Measurements from ENCODE around the gene FGA.

FGA gene

DNA sequence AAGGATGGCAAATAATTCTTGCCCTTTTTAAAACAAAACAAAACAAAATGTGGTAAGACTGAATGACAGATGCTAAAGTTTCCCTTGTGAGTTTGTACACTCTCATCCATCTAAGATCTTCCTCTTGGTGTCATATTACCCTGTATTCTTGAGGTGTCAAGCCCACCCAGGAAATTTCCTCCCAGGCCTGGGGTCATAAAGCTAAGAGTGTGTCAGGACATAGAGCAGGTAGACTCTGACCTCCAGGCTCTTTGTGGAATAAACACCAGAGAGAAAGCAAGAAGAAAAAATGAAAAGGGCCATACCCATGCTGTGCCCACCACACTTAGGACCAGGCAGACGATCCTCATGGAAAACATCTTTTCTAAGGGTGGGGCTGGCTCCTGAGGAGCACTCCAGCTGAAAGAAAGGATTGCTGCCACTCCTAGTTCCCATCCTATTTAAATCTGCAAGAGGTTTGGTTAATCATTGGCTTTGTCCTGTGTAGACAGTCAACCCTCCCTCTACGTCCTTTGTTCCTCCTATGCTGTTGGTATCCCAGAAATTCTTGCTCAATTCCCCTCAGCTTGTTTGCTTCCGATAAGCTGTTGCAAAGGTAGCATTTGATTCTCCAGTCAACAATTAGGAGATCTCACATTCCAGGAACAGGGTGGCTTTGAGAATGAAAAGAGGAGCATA, at the start of gene FGA:
Gene FGA (minus strand): TSS at position 414 of the 678 bp plus-strand sequence. CDS start 55 bp downstream, at position 359.
- no peak for DNase-seq (ENCODE audit: low read depth in 2 of 2)

DNA sequence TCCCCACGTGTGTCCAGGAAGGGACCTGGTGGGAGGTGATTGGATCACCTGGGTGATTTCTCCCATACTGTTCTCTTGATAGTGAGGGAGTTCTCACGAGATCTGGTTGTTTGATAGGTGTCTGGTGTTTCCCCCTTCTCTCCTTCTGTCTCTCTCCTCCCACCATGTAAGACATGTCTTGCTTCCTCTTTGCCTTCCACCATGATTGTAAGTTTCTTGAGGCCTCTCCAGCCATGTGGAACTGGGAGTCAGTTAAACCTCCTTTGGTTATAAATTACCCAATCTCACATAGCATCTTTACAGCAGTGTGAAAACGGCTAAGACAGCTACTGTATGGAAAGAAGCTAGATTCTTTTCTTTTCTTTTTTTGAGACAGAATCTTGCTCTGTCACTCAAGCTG, 43.5 kb upstream of the FGA start:
- no peak for DNase-seq (ENCODE audit: low read depth in 2 of 2)

DNA sequence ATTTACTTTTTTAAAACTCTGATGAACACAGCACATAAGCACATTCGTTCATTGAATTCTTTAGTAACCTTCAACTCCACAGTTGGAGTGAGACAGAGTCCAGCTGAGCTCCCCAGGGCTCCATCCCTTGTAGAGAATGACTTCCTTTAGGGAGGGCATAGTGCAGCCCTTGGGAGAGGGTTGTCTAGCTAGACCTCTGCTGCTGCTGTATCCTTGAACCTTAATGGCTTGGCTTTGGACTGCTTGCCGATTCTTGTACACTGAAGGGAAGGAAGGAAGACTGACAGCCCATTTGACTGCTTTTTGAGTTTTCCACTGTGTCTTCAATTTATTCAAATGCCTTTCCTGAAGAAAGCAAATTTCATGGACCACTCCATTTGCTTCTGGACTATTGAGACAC, 41.3 kb upstream of the FGA start:
- DNase-seq (ENCODE audit: low read depth in 2 of 2), result no peak

DNA sequence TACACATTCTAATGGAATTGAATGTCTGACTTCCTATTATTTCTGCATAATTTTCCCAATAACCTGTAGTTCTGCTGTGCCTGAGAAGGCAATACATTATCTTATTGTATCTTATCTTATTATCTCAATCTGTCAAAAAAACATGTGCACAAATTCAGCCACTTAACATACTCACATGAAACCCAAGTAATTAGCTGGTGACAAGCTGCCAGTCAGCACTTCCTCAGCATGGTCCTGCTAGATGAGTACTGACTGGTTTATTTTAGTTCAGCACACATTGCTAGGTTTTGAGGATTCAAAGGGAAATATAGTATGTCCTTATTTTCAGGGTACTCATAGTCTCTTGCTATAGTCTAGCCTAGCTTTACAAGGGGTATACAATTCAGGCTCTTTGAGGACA, 39.8 kb upstream of the FGA start:
- DNase-seq (ENCODE audit: low read depth in 2 of 2), result no peak

DNA sequence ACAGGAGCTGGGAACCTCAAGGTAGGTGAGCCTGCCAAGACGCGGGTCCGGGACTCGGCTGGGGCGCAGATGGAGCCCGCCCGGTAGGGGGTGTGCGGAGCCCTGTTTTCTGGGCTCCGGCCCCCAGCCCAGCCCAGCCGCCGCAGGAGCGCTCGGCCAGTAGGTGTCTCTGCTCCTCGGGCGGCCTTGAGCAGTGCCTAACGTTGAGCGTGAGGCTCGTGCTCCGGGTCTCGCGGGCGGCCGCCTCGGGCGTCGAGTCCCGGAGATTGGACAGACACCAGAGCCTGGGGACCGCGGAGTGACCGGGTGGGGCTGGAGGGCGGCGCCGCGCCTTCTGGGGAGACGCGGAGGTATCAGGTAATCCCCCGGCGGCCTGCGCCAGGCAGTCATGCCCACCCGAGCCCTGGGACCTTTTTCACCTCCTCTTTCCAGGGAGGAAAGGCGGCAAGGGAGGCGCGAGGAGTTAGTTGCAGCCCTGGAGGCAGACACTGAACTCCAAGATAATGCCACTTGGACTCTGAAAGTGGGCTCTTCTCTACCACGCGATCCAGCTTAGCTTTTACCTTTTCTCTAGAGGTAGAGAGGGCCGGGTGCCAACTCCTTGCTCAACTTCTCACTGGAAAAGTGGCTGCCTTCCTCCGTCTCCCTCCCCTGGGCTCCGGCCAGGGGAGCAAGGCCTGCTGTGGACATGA, 36.4 kb upstream of the FGA start:
- peak; percentile 8 to 17 for DNase-seq (ENCODE audit: low read depth in 2 of 2)

DNA sequence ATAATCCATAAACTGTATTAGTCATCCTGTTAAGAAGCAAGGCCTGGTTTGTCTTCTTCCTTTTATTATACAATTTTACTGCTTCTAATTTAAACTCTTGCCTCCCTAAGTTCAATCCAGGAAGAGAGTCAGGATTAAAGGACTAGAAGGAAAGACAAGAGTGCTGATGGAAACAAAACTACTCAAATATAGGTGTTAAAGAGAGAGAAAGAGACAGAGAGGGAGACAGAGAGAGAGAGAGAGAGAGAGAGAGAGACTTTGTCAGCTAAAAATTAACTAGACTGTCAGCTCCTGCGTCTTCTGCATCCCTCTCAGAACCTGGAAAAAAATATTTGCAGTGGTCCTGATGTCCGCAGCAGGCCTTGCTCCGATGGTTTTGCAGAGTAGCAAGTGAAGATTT, 35.4 kb upstream of the FGA start:
- DNase-seq (ENCODE audit: low read depth in 2 of 2), result no peak

DNA sequence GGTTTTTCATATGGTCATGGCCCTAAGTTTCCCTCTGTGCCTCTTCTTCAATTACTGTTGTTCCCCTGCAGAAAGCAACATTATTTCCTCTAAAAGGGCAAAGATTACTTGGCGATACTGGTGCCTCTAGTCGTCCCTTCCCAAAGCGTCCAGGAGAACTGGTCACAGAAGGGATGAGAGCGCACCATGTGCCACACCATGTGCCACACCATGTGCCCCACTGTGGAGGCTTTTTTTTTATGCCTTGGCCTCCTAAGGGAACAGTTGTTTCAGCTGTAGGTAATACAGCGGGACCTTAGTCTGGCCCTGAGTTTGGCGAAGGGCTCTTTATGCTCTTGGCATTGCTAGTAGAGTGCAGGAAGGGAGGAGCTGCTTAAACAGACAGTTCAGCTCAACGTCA, 33.5 kb upstream of the FGA start:
- no peak for DNase-seq (ENCODE audit: low read depth in 2 of 2)

DNA sequence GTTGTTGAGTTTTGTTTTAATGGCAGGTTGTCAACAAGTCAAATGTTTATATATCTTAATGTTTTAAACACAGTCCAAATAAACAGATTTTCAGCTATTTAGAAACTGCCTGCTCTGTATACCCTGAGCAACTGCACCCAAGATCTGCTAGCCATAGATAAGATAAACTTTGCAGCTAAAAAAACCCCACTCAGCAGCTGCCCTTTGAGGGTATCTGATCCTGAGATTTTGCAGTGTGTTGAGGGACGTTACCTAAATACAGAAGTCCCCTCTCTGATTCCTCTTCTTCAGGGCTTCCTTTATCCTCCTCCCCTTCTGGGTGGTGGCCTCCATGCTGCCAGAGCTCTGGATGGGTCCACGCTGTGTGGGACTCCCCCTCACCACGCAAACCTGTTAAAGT, 32.9 kb upstream of the FGA start:
- DNase-seq (ENCODE audit: low read depth in 2 of 2), result no peak

DNA sequence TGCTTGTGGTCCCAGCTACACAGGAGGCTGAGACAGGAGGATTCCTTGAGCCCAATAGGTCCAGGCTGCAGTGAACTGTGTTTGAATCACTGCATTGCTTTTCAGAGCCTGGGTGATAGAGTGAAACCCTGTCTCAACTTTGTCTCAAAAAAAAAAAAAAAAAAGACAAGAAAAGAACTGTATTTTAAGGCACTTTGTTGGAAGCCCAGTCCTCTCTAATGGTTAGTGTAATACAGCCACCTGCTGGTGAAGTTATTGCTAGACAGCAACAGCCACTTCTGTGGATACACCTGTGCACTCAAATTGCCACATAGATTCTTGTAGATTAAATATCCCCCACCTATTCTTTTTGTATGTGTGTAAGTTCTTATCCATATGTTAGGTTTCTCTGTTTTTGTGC, 32.1 kb upstream of the FGA start:
- peak in 1 of 2 experiments; percentile 7 for DNase-seq (ENCODE audit: low read depth in 2 of 2)

DNA sequence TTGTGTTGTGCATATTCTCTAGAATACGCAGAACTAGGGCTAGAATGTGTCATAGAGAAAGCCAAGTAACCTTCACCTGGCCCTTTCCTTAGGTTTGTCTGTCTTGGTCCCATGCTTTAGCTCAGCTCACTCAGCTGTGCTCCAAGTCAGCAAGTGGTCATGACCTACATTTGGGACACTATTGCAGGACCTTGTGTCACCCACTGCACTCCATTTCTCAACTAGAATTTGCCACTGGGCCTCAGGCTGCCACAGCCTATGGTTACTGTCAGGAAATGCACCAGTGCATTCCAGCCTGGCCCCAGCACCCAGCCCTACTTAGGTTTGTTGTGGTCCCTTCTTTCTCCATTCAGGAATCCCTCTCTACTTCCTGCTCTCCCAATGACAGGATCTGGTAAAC, 29.6 kb upstream of the FGA start:
- no peak for DNase-seq (ENCODE audit: low read depth in 2 of 2)

DNA sequence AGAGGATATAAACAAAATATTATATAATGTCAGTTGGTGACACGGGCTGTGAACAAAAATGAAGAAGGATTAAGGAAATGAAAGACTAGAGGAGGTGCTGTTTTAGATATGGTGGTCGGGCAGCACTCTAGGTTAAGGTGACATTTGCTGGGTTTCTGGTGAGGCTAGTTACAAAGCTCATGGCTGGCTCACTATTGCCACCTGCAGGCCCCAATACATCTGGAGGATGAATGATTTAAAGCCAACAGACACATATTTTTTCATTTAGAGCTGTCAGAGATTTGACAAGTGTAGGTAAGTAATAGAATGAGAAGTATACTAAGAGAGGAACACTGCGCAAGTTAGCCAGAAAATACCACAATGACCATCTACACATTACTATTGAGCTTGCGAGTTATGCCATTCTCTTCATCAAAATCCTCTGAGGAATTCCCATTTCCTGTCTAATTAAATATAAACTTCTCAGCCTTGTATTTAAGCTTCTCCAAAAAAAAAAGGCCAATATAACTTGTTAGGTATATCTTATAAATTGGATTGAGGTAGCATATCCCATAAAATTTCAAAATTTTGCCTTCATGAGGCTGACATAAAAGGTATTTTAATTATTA, 28.3 kb upstream of the FGA start:
- no peak for DNase-seq (ENCODE audit: low read depth in 2 of 2)

DNA sequence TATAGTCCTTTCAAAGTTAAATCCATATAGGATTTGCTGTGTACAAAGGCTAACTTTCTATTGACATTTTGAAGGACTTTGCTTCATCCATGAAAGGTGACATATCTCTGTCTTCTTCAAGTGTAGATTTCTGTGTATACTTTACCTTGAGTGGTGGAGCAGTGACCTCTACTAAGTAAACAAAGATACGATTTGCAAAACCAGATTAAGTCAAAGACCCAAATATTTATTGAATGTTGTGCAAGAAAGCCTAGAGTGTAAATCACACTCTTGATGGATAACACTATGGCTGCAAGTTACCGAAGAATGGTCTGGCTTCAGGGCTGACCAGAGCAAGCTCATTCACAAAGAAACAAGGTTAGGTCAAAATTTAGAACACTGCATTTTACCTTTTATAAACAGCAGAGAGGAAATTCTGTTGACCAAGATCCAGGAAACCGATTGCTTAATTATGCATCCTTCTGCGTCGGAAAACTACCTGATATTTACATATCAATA, 27.3 kb upstream of the FGA start:
- no peak for DNase-seq (ENCODE audit: low read depth in 2 of 2)

DNA sequence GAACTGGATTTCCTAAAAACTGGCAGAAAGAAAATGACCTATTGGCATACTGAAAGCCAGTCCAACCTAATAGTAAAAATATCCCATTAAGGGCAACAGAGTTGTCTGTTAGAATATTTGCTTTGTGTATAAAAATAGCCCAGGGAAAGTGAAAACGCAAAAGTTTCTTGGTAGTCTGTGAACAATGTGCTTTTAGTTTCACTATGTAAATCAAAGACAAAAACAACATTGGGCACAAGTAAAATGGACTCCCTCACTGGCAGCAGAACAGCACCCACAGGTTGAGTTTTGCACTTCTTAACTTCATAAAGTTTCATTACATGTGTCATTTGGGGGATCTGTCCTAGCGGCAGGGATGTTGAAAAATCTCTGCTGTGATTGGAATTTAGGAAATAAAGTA, 26.2 kb upstream of the FGA start:
- DNase-seq (ENCODE audit: low read depth in 2 of 2), result no peak

DNA sequence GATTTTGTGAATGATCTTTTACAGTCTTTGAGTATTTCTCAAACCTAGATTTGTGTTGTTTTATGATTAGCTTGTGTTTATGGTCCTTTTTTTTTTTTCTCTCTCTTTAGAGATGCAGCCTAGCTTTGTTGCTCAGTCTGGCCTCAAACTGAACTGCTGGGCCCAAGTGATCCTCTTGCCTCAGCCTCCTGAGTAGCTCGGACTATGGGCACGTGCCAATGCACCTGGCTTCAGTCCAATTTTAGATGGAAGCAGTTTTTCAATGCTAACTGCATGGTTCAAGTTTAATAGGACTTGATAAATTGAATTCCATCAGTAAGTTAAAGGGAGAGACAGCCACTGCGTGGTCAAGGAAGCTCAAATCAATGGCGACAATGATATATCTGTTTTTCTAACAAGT, 25.7 kb upstream of the FGA start:
- no peak for DNase-seq (ENCODE audit: low read depth in 2 of 2)

DNA sequence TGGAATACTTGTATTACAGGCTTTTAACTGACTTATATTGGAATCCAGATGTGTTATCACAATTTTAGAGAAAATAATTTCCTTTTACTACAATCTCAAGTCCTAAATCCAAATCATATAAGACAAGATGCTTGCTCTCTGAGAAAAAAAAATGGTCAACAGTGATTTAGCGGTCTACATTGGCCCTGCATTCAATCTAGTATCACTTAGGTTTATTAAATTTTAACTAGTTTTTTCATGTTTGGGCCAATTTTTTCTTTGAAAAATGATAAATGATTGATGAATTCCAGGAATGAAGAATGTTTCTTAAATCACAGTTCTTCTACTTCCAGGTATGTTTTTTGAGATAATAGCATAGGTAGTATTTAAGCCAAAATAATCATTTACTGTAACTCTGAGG, 24.7 kb upstream of the FGA start:
- no peak for DNase-seq (ENCODE audit: low read depth in 2 of 2)

DNA sequence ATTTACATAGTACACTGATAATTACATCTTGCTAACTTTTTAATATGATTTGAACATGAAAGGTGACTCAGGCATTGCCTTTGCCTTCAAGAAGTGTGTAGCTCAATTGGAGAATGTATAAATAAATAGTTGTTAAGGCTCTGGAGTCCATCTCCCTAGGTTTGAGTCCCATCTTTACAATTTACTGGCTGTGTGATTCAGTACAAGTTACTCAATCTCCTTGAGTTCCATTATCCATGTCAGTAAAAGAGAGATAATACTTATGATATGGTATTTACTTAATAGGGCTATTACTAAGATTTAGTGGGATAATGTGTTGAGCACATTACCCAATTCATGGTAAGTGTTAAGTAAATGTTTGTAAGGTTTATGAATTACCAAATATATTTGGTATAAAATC, 23.8 kb upstream of the FGA start:
- no peak for DNase-seq (ENCODE audit: low read depth in 2 of 2)

DNA sequence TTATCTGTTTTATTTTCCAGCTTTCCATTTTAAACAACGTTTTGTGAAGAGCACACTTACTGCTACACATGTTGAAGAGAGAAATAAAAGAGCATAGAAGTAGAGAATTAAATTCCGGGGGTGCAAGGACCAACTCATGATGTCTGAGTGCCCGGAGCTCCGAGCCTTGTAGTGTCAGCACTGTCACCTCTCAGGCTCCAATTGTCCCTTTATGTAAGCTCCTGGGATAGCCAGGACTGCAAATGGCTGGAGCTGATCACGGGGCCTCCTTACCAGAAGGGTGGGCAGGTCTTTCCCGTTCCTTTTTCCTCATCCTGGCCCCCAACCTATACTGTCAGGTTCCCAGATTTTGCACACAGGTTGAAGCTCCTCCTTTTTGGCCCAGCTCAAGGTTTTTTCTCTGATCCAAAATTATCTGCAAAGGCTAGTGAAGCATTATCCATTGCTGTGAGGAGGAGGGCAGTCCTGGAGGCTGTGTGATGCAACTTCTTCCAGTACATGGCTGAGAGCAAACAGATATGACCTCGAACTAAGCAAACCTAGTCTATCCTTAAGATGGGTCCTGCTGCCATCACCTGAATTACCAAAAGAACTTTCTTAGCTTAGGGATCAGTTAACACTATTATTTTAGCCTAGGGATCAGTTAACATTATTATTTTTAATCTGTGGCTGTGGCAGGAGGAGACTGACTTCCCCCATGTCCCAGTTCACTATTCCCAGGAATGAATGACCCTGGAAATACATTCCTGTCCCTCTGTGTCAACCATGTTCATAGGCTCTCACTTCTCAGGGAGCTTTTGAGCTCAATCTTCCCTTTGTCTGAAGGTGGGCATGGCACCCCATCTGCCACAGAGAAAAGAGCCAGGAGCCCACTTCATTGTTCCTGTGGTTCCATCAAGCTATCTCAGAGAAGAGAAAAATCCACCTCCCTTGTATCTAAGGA, 22.2 kb upstream of the FGA start, which contains the start of gene FGG:
Gene FGG (minus strand): TSS at position 185 of the 943 bp plus-strand sequence. CDS start 47 bp downstream, at position 138.
- DNase-seq (ENCODE audit: low read depth in 2 of 2), result no peak

DNA sequence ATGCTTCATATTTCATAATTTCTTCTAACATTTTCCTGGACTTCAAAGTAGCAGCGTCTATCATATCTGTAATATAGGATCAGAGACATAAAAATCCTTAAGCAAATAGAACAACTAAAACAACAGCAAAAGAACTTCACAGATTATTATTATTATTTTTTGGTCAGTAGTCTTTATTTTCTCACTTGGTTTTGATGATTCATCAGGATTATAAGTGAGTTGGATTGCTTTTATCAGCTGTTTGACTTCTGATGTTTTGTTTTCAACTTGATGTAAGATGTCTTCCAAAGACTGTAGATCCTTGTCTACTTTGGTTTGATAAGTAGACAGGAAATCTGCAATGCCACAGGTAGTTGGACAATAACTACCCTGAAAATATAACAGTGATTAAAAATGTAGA, 21.3 kb upstream of the FGA start:
- no peak for DNase-seq (ENCODE audit: low read depth in 2 of 2)

DNA sequence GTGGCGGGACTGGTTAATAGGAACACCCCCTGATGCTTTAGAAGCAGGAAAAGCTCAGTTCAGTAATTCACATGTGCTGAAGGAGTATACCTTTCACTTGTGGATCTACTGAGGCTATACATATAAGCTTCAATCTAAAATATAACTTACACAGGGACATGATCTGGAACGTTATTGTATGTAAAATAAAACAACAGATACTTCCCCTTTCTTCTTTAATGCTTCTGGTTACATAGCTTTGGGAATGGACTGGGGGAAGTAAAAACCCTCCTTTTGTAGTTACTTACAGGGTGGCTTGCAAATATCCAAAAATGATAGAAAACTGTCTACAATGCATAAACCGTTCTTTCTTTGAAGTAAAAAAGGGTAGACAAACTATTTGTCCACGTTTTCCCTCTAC, 20.0 kb upstream of the FGA start:
- no peak for DNase-seq (ENCODE audit: low read depth in 2 of 2)

DNA sequence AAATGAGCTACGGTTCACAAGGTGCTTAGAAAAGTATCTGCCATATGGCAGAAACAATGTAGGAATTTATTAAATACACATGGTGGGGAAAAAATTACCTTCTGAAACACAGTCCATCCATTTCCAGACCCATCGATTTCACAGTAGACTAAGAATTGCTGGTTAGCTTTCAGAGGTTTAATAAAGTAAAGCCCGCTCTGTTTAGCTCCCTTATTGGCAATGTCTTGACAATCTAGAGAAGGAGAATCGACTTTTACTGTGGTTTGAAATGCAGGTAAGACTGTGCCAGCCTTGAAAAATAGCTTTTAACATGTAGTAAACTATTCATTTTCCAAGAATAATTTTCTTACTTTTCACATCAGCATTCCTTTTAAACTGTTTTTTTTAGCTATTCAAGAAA, 19.0 kb upstream of the FGA start:
- DNase-seq (ENCODE audit: low read depth in 2 of 2), result no peak

DNA sequence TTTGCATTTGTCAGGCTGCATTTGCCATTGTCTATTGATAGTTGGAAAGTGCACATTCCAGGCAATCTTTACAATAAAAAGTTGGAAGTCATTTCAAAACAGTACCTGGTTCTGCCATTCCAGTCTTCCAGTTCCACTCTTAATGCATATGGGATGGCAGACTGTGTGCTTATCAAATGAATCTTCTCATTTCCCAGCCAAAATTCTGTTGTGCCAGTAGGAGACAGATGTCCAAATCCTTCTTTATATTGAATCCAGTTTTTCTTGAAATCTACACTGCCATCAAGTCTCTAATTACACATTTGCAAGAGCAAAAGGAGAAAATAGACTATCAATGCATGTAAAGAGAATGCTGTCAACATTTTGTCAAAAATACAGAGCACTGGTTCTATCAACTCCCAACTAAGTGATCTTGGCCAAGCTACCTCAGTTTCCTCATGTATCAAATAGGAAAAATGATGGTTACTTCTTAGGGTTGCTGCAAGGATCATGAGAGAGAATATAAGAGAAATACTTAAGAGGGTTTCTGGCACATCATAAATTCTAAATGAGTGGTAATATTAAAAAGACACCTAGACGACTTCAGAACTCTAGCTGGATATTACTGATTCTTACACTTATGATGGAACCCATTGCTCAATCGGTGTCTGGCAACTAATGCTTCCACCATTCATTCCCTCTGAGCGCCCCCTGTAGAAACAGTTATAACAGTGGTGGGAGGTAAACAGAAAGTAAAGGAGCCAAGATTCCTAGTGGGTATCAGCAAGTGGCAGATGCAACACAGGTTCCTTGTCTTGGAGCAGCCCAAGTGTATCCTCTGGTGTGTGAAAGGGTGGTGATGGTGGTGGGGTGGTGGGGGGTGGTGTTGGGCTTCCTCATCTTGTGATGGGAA, 18.1 kb upstream of the FGA start:
- no peak for DNase-seq (ENCODE audit: low read depth in 2 of 2)

Data from fibroblast of skin of left biceps (primary cell).